Activated CD4-positive, alpha-beta T cell treated with anti-CD3 and anti-CD28 coated beads for 36 hours (primary cell): ENCODE data around the gene DHX9. TPM values are rescaled to one million over a fixed set of nuclear protein-coding genes. Genes with fewer than 3 reads are reported as not detected.

Source experiments
- ATAC-seq: fragments of 200-7000 bp; cut with Tn5 transposase; one replicate; pipeline ENCODE4 v1.10.0; 2021; ENCODE audit warnings: mild to moderate bottlenecking, moderate library complexity
- CTCF ChIA-PET: fragments of 350-600 bp; sonication (Branson Sonifier 250); formaldehyde crosslinking; loops from one replicate; lab custom pipeline; 2021; ENCODE audit warnings: antibody characterized with exemption; lab: Charles Lee
- POLR2A ChIA-PET: fragments of 350-600 bp; sonication (Branson Sonifier 250); formaldehyde crosslinking; loops from one replicate; lab custom pipeline; 2021; ENCODE audit warnings: antibody characterized with exemption, inconsistent platforms; lab: Charles Lee
- DNase-seq: peaks from one replicate; pipeline ENCODE4 v3.0.0-alpha.2; 2020
- H3K27ac Mint-ChIP-seq: one replicate; pipeline ENCODE4 v1.8.0; 2021; ENCODE audit warnings: mixed read lengths
- H3K27me3 Mint-ChIP-seq: one replicate; pipeline ENCODE4 v1.8.0; 2021; ENCODE audit warnings: mixed read lengths
- H3K36me3 Mint-ChIP-seq: one replicate; pipeline ENCODE4 v1.8.0; 2021; ENCODE audit warnings: low read depth, mixed read lengths
- H3K4me1 Mint-ChIP-seq: one replicate; pipeline ENCODE4 v1.8.0; 2021; ENCODE audit warnings: mixed read lengths
- H3K4me3 Mint-ChIP-seq: one replicate; pipeline ENCODE4 v1.8.0; 2021; ENCODE audit warnings: mild to moderate bottlenecking, moderate library complexity, mixed read lengths
- H3K9me3 Mint-ChIP-seq: one replicate; pipeline ENCODE4 v1.8.0; 2021; ENCODE audit warnings: low read depth, mixed read lengths
- intact Hi-C, 2 experiments: fragments of 100-400 bp; cut with DNase I in 1 of 2; cut with micrococcal nuclease in 1 of 2; formaldehyde crosslinking; loops; one replicate each; pipeline versions ENCODE4 v1.14.2 to v1.15.1; 2022 to 2024; cut with DNase I, micrococcal nuclease
- total RNA-seq, 2 experiments: library from RNA; stranded (reverse); gene quantifications; one replicate each; pipeline ENCODE4 v1.2.3, GENCODE V29; 2021

Gene DHX9
- total RNA-seq, 2 experiments from 2014 or later, result 244 to 255 TPM

- H3K27me3 Mint-ChIP-seq, result no peaks in the 10 kb centered on the region
- intact Hi-C loops, result loop anchor here (2.0 to 5.0 kb wide), 4 partner anchors 17 to 790 kb away; partner anchors contain the start of gene LAMC1 (in 1 of the 2)
- no peaks in the 10 kb centered on the region for H3K9me3 Mint-ChIP-seq
- DNase-seq, result no peak
- CTCF ChIA-PET, result interaction anchor here (1.0 kb wide), 1 partner anchor 246 kb away, joined by 3 read pairs; no protein-coding TSS in a partner anchor
- peak overlapping the region; percentile 92 for H3K4me3 Mint-ChIP-seq
- POLR2A ChIA-PET, result no interaction called here
- ATAC-seq, result no peak
- H3K4me1 Mint-ChIP-seq, result peaks cover 64% of the 10 kb centered on the region
- H3K36me3 Mint-ChIP-seq, result peaks cover 70% of the 10 kb centered on the region
- peak overlapping the region; percentile 39 for H3K27ac Mint-ChIP-seq
Observed at GRCh38 chr1:182842265-182842664, 3.1 kb downstream of the DHX9 start.

- CTCF ChIA-PET, result interaction anchor here (0.6 kb wide), 1 partner anchor 8 kb away, joined by 3 read pairs; no protein-coding TSS in a partner anchor
- peak overlapping the region; percentile 59 for H3K27ac Mint-ChIP-seq
- H3K4me1 Mint-ChIP-seq, result peaks cover 87% of the 10 kb centered on the region
- peak; percentile 41 for DNase-seq
- H3K27me3 Mint-ChIP-seq, result no peaks in the 10 kb centered on the region
- ATAC-seq, result peak; percentile 71
- intact Hi-C loops, result loop anchor here in 1 of 2 experiments (2.0 kb wide), 1 partner anchor 17 kb away; no protein-coding TSS in a partner anchor
- peak overlapping the region; percentile 21 for H3K4me3 Mint-ChIP-seq
- H3K36me3 Mint-ChIP-seq, result peaks cover 89% of the 10 kb centered on the region
- POLR2A ChIA-PET, result no interaction called here
- H3K9me3 Mint-ChIP-seq, result no peaks in the 10 kb centered on the region
Observed at GRCh38 chr1:182845379-182845778, 6.2 kb downstream of the DHX9 start.

GRCh38 chr1:182845894-182846293 is 6.7 kb downstream of the DHX9 start:
- H3K4me1 Mint-ChIP-seq, result peaks cover 85% of the 10 kb centered on the region
- H3K36me3 Mint-ChIP-seq, result peaks cover 86% of the 10 kb centered on the region
- intact Hi-C loops, result loop anchor here in 1 of 2 experiments (2.0 kb wide), 1 partner anchor 17 kb away; no protein-coding TSS in a partner anchor
- H3K4me3 Mint-ChIP-seq, result no peak overlapping the region
- no peak for DNase-seq
- no peak for ATAC-seq
- POLR2A ChIA-PET, result no interaction called here
- no peaks in the 10 kb centered on the region for H3K9me3 Mint-ChIP-seq
- H3K27me3 Mint-ChIP-seq, result no peaks in the 10 kb centered on the region
- peak overlapping the region; percentile 47 for H3K27ac Mint-ChIP-seq
- CTCF ChIA-PET, result no interaction called here

GRCh38 chr1:182847105-182847504 is 8.0 kb downstream of the DHX9 start:
- ATAC-seq (no peak), DNase-seq (no peak)
- Mint-ChIP-seq H3K27ac (peak overlapping the region; percentile 78), H3K36me3 (peaks cover 85% of the 10 kb centered on the region), H3K4me1 (peaks cover 86% of the 10 kb centered on the region), H3K4me3 (no peak overlapping the region), H3K27me3 (no peaks in the 10 kb centered on the region), H3K9me3 (no peaks in the 10 kb centered on the region)
- POLR2A ChIA-PET, result no interaction called here
- intact Hi-C loops, result no loop called here
- CTCF ChIA-PET, result interaction anchor here (0.7 to 1.6 kb wide), 3 partner anchors 18 to 251 kb away, joined by 3 to 5 read pairs (median 5); no protein-coding TSS in a partner anchor

GRCh38 chr1:182848736-182849135 is 9.6 kb downstream of the DHX9 start:
- DNase-seq, result no peak
- Mint-ChIP-seq H3K27ac (peak overlapping the region; percentile 52), H3K4me3 (no peak overlapping the region), H3K27me3 (no peaks in the 10 kb centered on the region), H3K4me1 (peaks cover 73% of the 10 kb centered on the region), H3K36me3 (peaks cover 84% of the 10 kb centered on the region), H3K9me3 (no peaks in the 10 kb centered on the region)
- POLR2A ChIA-PET, result no interaction called here
- intact Hi-C loops, result no loop called here
- CTCF ChIA-PET, result no interaction called here
- ATAC-seq, result no peak

GRCh38 chr1:182850319-182850718 is 11.2 kb downstream of the DHX9 start:
- no peaks in the 10 kb centered on the region for H3K9me3 Mint-ChIP-seq
- ATAC-seq, result no peak
- no peak overlapping the region for H3K4me3 Mint-ChIP-seq
- DNase-seq, result no peak
- peaks cover 81% of the 10 kb centered on the region for H3K36me3 Mint-ChIP-seq
- ChIA-PET CTCF (interaction anchor here (0.5 to 1.7 kb wide), 2 partner anchors 11 to 15 kb away, joined by 3 to 4 read pairs; no protein-coding TSS in a partner anchor), POLR2A (no interaction called here)
- peak overlapping the region; percentile 37 for H3K27ac Mint-ChIP-seq
- H3K27me3 Mint-ChIP-seq, result no peaks in the 10 kb centered on the region
- intact Hi-C loops, result no loop called here
- H3K4me1 Mint-ChIP-seq, result peaks cover 57% of the 10 kb centered on the region

- peaks cover 78% of the 10 kb centered on the region for H3K36me3 Mint-ChIP-seq
- intact Hi-C loops, result loop anchor here in 1 of 2 experiments (1.0 kb wide), 1 partner anchor 10 kb away; no protein-coding TSS in a partner anchor
Observed at GRCh38 chr1:182851825-182852224, 12.7 kb downstream of the DHX9 start.

DNA sequence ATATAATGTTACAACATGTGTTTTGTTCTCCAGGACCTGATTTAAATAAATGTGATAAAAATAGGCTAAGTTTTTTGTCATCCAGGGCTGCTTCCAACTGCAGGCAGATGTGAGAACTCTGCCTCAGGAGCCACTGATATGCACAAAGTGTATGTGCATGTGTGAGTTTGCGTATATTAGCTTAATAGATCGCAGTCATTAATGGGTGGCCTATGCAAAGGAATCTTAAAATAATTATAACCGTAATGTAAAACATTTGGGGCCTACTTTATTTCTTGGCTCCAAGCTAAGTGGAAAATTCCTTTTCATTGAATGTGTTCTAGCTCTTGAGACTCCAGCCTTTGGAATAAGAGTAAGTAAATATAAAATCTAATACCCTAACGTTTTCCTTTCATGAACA is 16.8 kb downstream of the DHX9 start:
- ChIA-PET CTCF (no interaction called here), POLR2A (no interaction called here)
- Mint-ChIP-seq H3K4me3 (no peak overlapping the region), H3K27me3 (no peaks in the 10 kb centered on the region), H3K27ac (no peak overlapping the region), H3K9me3 (no peaks in the 10 kb centered on the region), H3K36me3 (peaks cover 68% of the 10 kb centered on the region), H3K4me1 (peaks cover 22% of the 10 kb centered on the region)
- intact Hi-C loops, result no loop called here
- ATAC-seq (no peak), DNase-seq (no peak)

More at GRCh38 chr1:182851825-182852224, 12.7 kb downstream of the DHX9 start:
- Mint-ChIP-seq H3K27ac (peak overlapping the region; percentile 47), H3K4me1 (peaks cover 43% of the 10 kb centered on the region), H3K4me3 (no peak overlapping the region), H3K27me3 (no peaks in the 10 kb centered on the region), H3K9me3 (no peaks in the 10 kb centered on the region)
- CTCF ChIA-PET, result interaction anchor here (1.7 kb wide), 1 partner anchor 9 kb away, joined by 4 read pairs; no protein-coding TSS in a partner anchor
- DNase-seq (no peak), ATAC-seq (peak; percentile 65)
- POLR2A ChIA-PET, result no interaction called here

GRCh38 chr1:182857212-182857611 is 18.1 kb downstream of the DHX9 start:
- no peaks in the 10 kb centered on the region for H3K9me3 Mint-ChIP-seq
- no peak overlapping the region for H3K27ac Mint-ChIP-seq
- POLR2A ChIA-PET, result interaction anchor here (0.6 kb wide), 1 partner anchor 240 kb away, joined by 8 read pairs; no protein-coding TSS in a partner anchor
- no peak for ATAC-seq
- peaks cover 71% of the 10 kb centered on the region for H3K36me3 Mint-ChIP-seq
- CTCF ChIA-PET, result interaction anchor here (0.7 kb wide), 1 partner anchor 131 kb away, joined by 3 read pairs; no protein-coding TSS in a partner anchor
- H3K27me3 Mint-ChIP-seq, result no peaks in the 10 kb centered on the region
- intact Hi-C loops, result no loop called here
- H3K4me3 Mint-ChIP-seq, result no peak overlapping the region
- peaks cover 24% of the 10 kb centered on the region for H3K4me1 Mint-ChIP-seq
- no peak for DNase-seq

GRCh38 chr1:182860658-182861057 is 21.5 kb downstream of the DHX9 start:
- ATAC-seq (no peak), DNase-seq (no peak)
- Mint-ChIP-seq H3K9me3 (no peaks in the 10 kb centered on the region), H3K4me1 (peaks cover 46% of the 10 kb centered on the region), H3K27me3 (no peaks in the 10 kb centered on the region), H3K4me3 (no peak overlapping the region), H3K27ac (no peak overlapping the region), H3K36me3 (peaks cover 68% of the 10 kb centered on the region)
- POLR2A ChIA-PET, result interaction anchor here (0.8 kb wide), 1 partner anchor 16 kb away, joined by 3 read pairs; no protein-coding TSS in a partner anchor
- CTCF ChIA-PET, result interaction anchor here (1.9 kb wide), 1 partner anchor 9 kb away, joined by 4 read pairs; no protein-coding TSS in a partner anchor
- intact Hi-C loops, result no loop called here

DNA sequence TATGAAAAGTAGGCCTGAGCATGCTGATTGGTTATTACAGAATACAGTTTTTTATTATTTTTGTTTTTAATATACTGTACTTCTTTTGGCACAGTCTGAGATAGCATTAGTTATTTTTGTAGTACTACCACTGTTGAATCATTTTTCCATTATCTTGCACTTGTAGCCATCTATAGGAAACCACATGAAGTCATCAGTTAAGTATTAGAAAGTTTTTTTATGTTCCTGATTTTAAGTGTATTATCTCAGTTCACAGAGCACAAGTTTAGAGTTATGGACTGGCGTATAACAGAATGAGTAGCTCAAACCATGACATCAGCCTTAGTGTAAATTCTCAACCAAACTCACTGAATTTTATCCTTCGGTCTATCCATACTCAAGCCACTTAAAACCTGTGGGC is 22.8 kb downstream of the DHX9 start:
- Mint-ChIP-seq H3K4me3 (no peak overlapping the region), H3K4me1 (peaks cover 50% of the 10 kb centered on the region)
- peak; percentile 83 for ATAC-seq

More for the DNA sequence above, 22.8 kb downstream of the DHX9 start:
- Mint-ChIP-seq H3K27me3 (no peaks in the 10 kb centered on the region), H3K27ac (peak overlapping the region; percentile 77), H3K36me3 (peaks cover 75% of the 10 kb centered on the region), H3K9me3 (no peaks in the 10 kb centered on the region)
- intact Hi-C loops, result loop anchor here in 1 of 2 experiments (1.0 to 2.0 kb wide), 2 partner anchors 11 to 17 kb away; no protein-coding TSS in a partner anchor
- DNase-seq, result no peak
- ChIA-PET CTCF (no interaction called here), POLR2A (interaction anchor here (1.0 kb wide), 1 partner anchor 18 kb away, joined by 3 read pairs; no protein-coding TSS in a partner anchor)
